ENCODE results near the gene UNCX. TPM values are rescaled to one million over a fixed set of nuclear protein-coding genes. Genes with fewer than 3 reads are reported as not detected.
"Not testable (repeated sequence)": the region's sequence is repeated elsewhere in the genome, so short reads cannot be mapped to it uniquely, and the experiment has no call there.

Gene UNCX
- total RNA-seq, 4 donors from 2014 or later = not detected

GRCh38 chr7:1196950-1197349 lies 35.7 kb upstream of the UNCX start:
- no peak for TF ChIP-seq CTCF (IDR thresholded peaks at IDR 0.05)
- DNase-seq (ENCODE audit: low spot score) (no peak), ATAC-seq (ENCODE audit: low FRiP score) (no peak)

- TF ChIP-seq CTCF (IDR thresholded peaks at IDR 0.05) = no peak
- no peak for DNase-seq (ENCODE audit: low spot score)
- no peak for ATAC-seq (ENCODE audit: low FRiP score)
Observed at GRCh38 chr7:1197997-1198625, 34.6 kb upstream of the UNCX start.

- ATAC-seq (ENCODE audit: low FRiP score) (no peak), DNase-seq (ENCODE audit: low spot score) (no peak)
- no peak for TF ChIP-seq CTCF (IDR thresholded peaks at IDR 0.05)
Observed at GRCh38 chr7:1200045-1200444, 32.6 kb upstream of the UNCX start.

- DNase-seq (ENCODE audit: low spot score) = no peak
- TF ChIP-seq CTCF (IDR thresholded peaks at IDR 0.05) = no peak
- no peak for ATAC-seq (ENCODE audit: low FRiP score)
Observed at GRCh38 chr7:1201916-1202315, 30.8 kb upstream of the UNCX start.

- DNase-seq (ENCODE audit: low spot score); ATAC-seq (ENCODE audit: low FRiP score): not testable (repeated sequence)
Observed at GRCh38 chr7:1202914-1203313, 29.8 kb upstream of the UNCX start.

GRCh38 chr7:1204460-1205140 lies 28.1 kb upstream of the UNCX start:
- ATAC-seq (ENCODE audit: low FRiP score) (no peak), DNase-seq (ENCODE audit: low spot score) (no peak)
- no peak for TF ChIP-seq CTCF (IDR thresholded peaks at IDR 0.05)

GRCh38 chr7:1205742-1206141 lies 26.9 kb upstream of the UNCX start:
- ATAC-seq (ENCODE audit: low FRiP score); DNase-seq (ENCODE audit: low spot score): not testable (repeated sequence)

GRCh38 chr7:1209097-1209496 lies 23.6 kb upstream of the UNCX start:
- ATAC-seq (ENCODE audit: low FRiP score) (no peak), DNase-seq (ENCODE audit: low spot score) (no peak)
- TF ChIP-seq CTCF (IDR thresholded peaks at IDR 0.05) = no peak

Data from omental fat pad (tissue), 4 donors.